HEK293 (cell line): ENCODE results near the gene DNAJC13.

Experiments
- ZBTB21 ChIP-seq: fragments of 450-650 bp; formaldehyde crosslinking; IDR thresholded peaks from 2 replicates; pipeline ENCODE4 v1.5.1; 2017; ENCODE audit warnings: missing biosample characterization, missing genetic modification characterization
- ZNF24 ChIP-seq: fragments of 450-650 bp; formaldehyde crosslinking; IDR thresholded peaks from 2 replicates; pipeline ENCODE4 v1.5.1; 2016; ENCODE audit warnings: missing biosample characterization, missing genetic modification characterization
- ZNF423 ChIP-seq: fragments of 450-650 bp; formaldehyde crosslinking; IDR thresholded peaks from 2 replicates; pipeline ENCODE4 v1.5.1; 2016; ENCODE audit warnings: missing biosample characterization, missing genetic modification characterization
- ZNF510 ChIP-seq: fragments of 450-650 bp; formaldehyde crosslinking; IDR thresholded peaks from 2 replicates; pipeline ENCODE4 v1.5.1; 2018; ENCODE audit warnings: mild to moderate bottlenecking, missing genetic modification characterization, missing biosample characterization; ENCODE audit not compliant: insufficient replicate concordance
- TF ChIP-seq, protein P1 (sequence below): fragments of 450-650 bp; formaldehyde crosslinking; IDR thresholded peaks from 2 replicates; pipeline ENCODE4 v1.5.1; 2016; ENCODE audit warnings: missing biosample characterization, missing genetic modification characterization

DNA sequence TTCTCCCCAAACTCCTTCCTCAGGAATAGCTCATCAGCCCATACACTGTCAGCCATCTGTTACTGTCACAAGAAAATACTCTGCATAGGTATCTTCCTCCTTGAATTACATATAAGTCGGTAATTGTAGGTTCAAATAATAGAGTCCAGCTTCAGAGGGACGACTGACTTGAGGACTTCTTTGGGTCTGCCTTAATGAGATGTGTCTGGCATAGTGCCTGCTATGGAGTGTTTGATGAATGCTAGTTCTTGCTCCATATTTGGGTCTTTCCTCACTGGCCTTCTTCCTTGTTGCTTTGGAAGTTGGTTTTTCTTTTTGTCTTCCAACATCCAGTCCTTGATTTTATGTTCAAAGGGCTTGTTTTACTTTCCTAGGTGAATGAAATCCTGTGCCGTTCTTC, 113.3 kb downstream of the DNAJC13 start:
- TF ChIP-seq ZBTB21 (tag by site-specific recombination), result no peak
- TF ChIP-seq, protein P1, sequence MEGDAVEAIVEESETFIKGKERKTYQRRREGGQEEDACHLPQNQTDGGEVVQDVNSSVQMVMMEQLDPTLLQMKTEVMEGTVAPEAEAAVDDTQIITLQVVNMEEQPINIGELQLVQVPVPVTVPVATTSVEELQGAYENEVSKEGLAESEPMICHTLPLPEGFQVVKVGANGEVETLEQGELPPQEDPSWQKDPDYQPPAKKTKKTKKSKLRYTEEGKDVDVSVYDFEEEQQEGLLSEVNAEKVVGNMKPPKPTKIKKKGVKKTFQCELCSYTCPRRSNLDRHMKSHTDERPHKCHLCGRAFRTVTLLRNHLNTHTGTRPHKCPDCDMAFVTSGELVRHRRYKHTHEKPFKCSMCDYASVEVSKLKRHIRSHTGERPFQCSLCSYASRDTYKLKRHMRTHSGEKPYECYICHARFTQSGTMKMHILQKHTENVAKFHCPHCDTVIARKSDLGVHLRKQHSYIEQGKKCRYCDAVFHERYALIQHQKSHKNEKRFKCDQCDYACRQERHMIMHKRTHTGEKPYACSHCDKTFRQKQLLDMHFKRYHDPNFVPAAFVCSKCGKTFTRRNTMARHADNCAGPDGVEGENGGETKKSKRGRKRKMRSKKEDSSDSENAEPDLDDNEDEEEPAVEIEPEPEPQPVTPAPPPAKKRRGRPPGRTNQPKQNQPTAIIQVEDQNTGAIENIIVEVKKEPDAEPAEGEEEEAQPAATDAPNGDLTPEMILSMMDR, result no peak
- TF ChIP-seq ZNF510, result no peak
- TF ChIP-seq ZNF24 (tag by site-specific recombination), result no peak
- no peak for TF ChIP-seq ZNF423
